ENCODE results near the gene GRM2. TPM values are rescaled to one million over a fixed set of nuclear protein-coding genes. Genes with fewer than 3 reads are reported as not detected.

GRM2 gene
- total RNA-seq (2022; extraction: Qiagen RNA extraction), result 0.09 to 0.18 TPM (median 0.14 TPM) in 4 of 5 replicates, not detected in the other

GRCh38 chr3:51706788-51707731 lies at the start of gene GRM2:
GRM2 (plus strand) TSS chr3:51707068; CDS start chr3:51708984, 1,916 bp downstream.

GRCh38 chr3:51670823-51671733 lies 35.8 kb upstream of the GRM2 start, which contains the start of gene TEX264:
TEX264 (plus strand) TSS chr3:51671252; CDS start chr3:51674305, 3,053 bp downstream.

Other genes with a start within 250 kb of the GRM2 start
- gene DCAF1, start 207.1 kb upstream of the GRM2 start, total RNA-seq (2022; extraction: Qiagen RNA extraction), result 11.3 to 14.9 TPM (median 11.9 TPM) in 5 replicates
- gene RAD54L2, start 168.3 kb upstream of the GRM2 start, total RNA-seq (2022; extraction: Qiagen RNA extraction), result 3.2 to 5.1 TPM (median 3.5 TPM) in 5 replicates
- 64.0 to 72.3 TPM (median 69.2 TPM) in 5 replicates for gene TEX264, start 35.8 kb upstream of the GRM2 start, total RNA-seq (2022; extraction: Qiagen RNA extraction)
- gene IQCF6, start 72.2 kb downstream of the GRM2 start, total RNA-seq (2022; extraction: Qiagen RNA extraction), result not detected in 5 replicates
- not detected in 5 replicates for gene IQCF2, start 154.5 kb downstream of the GRM2 start, total RNA-seq (2022; extraction: Qiagen RNA extraction)
- not detected in 5 replicates for gene IQCF5, start 168.5 kb downstream of the GRM2 start, total RNA-seq (2022; extraction: Qiagen RNA extraction)
- not detected in 5 replicates for gene IQCF1, start 196.3 kb downstream of the GRM2 start, total RNA-seq (2022; extraction: Qiagen RNA extraction)
- gene RRP9, start 234.8 kb downstream of the GRM2 start, total RNA-seq (2022; extraction: Qiagen RNA extraction), result 36.3 to 47.6 TPM (median 41.9 TPM) in 5 replicates
- 8.0 to 11.1 TPM (median 9.0 TPM) in 5 replicates for gene PARP3, start 235.3 kb downstream of the GRM2 start, total RNA-seq (2022; extraction: Qiagen RNA extraction)
- not detected in 5 replicates for gene GPR62, start 248.3 kb downstream of the GRM2 start, total RNA-seq (2022; extraction: Qiagen RNA extraction)